Measurements from ENCODE around the gene PRM1.

DNA sequence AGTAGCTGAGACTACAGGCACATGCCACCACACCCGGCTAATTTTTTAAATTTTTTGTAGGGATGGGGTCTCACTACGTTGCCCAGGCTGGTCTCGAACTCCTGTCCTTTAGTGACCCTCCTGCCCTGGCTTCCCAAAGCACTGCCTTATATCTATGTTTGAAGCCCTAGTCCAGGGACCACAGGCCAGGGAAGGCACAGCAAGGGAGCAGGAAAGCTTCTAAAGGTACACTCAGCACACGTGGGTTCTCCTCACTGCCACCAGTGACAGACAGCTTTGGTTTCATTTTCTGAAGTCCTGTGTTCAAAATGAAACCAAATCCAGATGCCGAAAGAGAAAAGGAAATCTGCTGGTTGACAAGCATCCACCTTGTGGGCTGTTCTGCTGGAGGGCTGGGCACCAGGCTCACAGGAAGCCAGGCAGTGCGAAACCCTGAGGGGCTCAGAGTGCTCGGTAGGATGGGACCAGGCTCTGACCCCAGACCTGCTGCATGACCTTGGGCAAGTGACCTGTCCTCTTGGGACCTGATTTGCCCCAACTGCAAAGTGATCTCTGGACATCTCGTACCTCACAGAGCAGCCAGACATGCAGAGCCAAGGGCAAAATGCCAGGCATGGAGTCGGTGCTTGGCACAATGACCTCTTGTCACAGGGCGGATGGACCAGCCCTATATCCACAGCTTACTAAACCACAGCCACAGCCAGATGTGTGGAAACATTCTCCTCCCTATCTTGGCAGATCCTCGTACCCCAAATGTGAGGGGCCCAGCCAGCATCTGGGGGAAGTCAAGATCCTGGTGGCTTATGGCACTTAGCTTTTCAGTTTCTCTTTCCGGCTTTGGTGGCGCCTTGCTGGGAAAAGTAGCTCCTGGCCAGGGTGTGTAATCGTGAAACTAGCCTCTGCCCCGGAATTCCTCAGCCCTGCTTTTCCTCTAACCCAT, 22.3 kb downstream of the PRM1 start:
- no peak for TF ChIP-seq CTCF (IDR thresholded peaks at IDR 0.05; ENCODE audit: low read depth, low read length, poor library complexity, severe bottlenecking)
- no peak for TF ChIP-seq EZH2phosphoT487 (IDR thresholded peaks at IDR 0.05; ENCODE audit: borderline replicate concordance, low read length)

Measured in DOHH2 (cell line).